ENCODE results near the gene ISM2.

- no peak for TF ChIP-seq CTCF (IDR thresholded peaks at IDR 0.05)
- TF ChIP-seq POLR2A (IDR thresholded peaks at IDR 0.05): no peak
- no peak for TF ChIP-seq POLR2AphosphoS5 (IDR thresholded peaks at IDR 0.05)
These were observed 440 bp upstream of the ISM2 start for GRCh38 chr14:77498984-77499527.

All from prostate gland (tissue), 2 donors.